ENCODE results near the gene ITGAD. TPM values are rescaled to one million over a fixed set of nuclear protein-coding genes. Genes with fewer than 3 reads are reported as not detected.
A peak's percentile ranks its signal among the peaks of the same experiment; 100 is the strongest.

The ITGAD gene
- total and polyA plus RNA-seq, 2 of the 8 experiments (the other 6 are each of a cell fraction or from before 2014, with no cell fraction given) = 0.06 TPM; not detected in 1

DNA sequence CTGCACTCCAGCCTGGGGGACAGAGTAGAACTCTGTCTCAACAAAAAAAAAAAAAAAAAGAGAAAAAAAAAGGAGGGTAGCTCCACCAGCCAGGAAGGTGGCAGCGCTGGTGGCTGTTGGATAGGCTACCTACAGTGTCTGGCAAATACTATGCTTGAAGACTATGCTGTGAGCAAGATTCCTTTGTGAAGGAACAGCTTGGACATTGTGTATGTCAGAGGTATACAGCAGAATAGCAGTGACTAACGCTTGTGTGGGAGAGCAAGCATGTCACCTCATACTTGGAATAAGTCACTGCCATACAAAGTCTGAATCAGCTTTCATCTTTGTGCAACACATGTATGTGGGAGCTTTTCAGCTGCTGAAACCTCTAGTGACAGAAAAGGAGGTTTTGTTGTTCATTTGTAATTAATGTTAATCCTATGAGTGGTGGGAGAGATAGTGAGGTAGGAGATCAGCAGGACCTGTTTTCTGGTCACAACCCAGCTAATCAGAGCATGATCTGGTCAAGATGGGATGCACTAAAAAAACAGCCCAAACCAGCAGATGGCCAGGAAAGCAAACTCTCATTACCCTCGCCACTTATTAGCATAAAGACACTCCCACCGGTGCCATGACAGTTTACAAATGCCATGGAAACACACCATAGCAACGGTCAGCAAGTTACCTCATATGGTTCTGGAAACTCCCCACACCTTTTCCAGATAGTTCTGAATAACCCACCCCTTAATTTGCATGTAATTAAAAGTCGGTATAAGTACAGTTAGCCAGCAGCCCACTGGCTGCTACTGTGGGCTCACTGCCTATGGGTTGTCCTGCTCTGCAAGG, 6.8 kb upstream of the ITGAD start (continued):
- TF ChIP-seq, protein P1, sequence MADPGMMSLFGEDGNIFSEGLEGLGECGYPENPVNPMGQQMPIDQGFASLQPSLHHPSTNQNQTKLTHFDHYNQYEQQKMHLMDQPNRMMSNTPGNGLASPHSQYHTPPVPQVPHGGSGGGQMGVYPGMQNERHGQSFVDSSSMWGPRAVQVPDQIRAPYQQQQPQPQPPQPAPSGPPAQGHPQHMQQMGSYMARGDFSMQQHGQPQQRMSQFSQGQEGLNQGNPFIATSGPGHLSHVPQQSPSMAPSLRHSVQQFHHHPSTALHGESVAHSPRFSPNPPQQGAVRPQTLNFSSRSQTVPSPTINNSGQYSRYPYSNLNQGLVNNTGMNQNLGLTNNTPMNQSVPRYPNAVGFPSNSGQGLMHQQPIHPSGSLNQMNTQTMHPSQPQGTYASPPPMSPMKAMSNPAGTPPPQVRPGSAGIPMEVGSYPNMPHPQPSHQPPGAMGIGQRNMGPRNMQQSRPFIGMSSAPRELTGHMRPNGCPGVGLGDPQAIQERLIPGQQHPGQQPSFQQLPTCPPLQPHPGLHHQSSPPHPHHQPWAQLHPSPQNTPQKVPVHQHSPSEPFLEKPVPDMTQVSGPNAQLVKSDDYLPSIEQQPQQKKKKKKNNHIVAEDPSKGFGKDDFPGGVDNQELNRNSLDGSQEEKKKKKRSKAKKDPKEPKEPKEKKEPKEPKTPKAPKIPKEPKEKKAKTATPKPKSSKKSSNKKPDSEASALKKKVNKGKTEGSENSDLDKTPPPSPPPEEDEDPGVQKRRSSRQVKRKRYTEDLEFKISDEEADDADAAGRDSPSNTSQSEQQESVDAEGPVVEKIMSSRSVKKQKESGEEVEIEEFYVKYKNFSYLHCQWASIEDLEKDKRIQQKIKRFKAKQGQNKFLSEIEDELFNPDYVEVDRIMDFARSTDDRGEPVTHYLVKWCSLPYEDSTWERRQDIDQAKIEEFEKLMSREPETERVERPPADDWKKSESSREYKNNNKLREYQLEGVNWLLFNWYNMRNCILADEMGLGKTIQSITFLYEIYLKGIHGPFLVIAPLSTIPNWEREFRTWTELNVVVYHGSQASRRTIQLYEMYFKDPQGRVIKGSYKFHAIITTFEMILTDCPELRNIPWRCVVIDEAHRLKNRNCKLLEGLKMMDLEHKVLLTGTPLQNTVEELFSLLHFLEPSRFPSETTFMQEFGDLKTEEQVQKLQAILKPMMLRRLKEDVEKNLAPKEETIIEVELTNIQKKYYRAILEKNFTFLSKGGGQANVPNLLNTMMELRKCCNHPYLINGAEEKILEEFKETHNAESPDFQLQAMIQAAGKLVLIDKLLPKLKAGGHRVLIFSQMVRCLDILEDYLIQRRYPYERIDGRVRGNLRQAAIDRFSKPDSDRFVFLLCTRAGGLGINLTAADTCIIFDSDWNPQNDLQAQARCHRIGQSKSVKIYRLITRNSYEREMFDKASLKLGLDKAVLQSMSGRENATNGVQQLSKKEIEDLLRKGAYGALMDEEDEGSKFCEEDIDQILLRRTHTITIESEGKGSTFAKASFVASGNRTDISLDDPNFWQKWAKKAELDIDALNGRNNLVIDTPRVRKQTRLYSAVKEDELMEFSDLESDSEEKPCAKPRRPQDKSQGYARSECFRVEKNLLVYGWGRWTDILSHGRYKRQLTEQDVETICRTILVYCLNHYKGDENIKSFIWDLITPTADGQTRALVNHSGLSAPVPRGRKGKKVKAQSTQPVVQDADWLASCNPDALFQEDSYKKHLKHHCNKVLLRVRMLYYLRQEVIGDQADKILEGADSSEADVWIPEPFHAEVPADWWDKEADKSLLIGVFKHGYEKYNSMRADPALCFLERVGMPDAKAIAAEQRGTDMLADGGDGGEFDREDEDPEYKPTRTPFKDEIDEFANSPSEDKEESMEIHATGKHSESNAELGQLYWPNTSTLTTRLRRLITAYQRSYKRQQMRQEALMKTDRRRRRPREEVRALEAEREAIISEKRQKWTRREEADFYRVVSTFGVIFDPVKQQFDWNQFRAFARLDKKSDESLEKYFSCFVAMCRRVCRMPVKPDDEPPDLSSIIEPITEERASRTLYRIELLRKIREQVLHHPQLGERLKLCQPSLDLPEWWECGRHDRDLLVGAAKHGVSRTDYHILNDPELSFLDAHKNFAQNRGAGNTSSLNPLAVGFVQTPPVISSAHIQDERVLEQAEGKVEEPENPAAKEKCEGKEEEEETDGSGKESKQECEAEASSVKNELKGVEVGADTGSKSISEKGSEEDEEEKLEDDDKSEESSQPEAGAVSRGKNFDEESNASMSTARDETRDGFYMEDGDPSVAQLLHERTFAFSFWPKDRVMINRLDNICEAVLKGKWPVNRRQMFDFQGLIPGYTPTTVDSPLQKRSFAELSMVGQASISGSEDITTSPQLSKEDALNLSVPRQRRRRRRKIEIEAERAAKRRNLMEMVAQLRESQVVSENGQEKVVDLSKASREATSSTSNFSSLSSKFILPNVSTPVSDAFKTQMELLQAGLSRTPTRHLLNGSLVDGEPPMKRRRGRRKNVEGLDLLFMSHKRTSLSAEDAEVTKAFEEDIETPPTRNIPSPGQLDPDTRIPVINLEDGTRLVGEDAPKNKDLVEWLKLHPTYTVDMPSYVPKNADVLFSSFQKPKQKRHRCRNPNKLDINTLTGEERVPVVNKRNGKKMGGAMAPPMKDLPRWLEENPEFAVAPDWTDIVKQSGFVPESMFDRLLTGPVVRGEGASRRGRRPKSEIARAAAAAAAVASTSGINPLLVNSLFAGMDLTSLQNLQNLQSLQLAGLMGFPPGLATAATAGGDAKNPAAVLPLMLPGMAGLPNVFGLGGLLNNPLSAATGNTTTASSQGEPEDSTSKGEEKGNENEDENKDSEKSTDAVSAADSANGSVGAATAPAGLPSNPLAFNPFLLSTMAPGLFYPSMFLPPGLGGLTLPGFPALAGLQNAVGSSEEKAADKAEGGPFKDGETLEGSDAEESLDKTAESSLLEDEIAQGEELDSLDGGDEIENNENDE (IDR thresholded peaks at IDR 0.05; ENCODE audit: insufficient replicate concordance, low read length) = no peak
- no peak for TF ChIP-seq CEBPB (IDR thresholded peaks at IDR 0.05; ENCODE audit: low read depth, low read length)
- TF ChIP-seq KDM1A (IDR thresholded peaks at IDR 0.05; ENCODE audit: borderline replicate concordance, low read length) = no peak
- no peak for TF ChIP-seq JUN (IDR thresholded peaks at IDR 0.05; ENCODE audit: low read depth, low read length)
- no peak for TF ChIP-seq RBBP5 (IDR thresholded peaks at IDR 0.05; ENCODE audit: borderline replicate concordance, low read depth, low read length)
- peak; percentile 78 to 89; a peak in 3 of 4 replicates for TF ChIP-seq SIN3A (conservative IDR thresholded peaks at IDR 0.05 in 1 of 2, IDR thresholded peaks at IDR 0.05 in 1 of 2; ENCODE audit: low read depth in 1 of 2, low read length in 2 of 2)
- no peak for TF ChIP-seq BCL11A (IDR thresholded peaks at IDR 0.05; ENCODE audit: low read depth in 2 of 2, low read length in 2 of 2)

All from H1 (cell line).